Central memory CD8-positive, alpha-beta T cell (primary cell): ENCODE results near the gene DERL2.
A peak's percentile ranks its signal among the peaks of the same experiment; 100 is the strongest.

Source experiments
- ATAC-seq: fragments of 150-1000 bp; cut with Tn5 transposase; replicated peaks from 2 replicates; pipeline ENCODE4 v1.10.0; 2022; ENCODE audit warnings: mild to moderate bottlenecking, moderate FRiP score, moderate number of reproducible peaks; ENCODE audit not compliant: poor library complexity, severe bottlenecking; ENCODE audit errors: extremely low read depth
- DNase-seq, 2 donors: peaks; one replicate each; pipeline ENCODE4 v3.0.0; 2021; ENCODE audit warnings: low spot score in 2 of 2
- H3K27ac Mint-ChIP-seq: one replicate; pipeline ENCODE4 v1.8.0; 2022; ENCODE audit warnings: low read depth, mild to moderate bottlenecking, moderate library complexity, mixed read lengths
- H3K27me3 Mint-ChIP-seq: one replicate; pipeline ENCODE4 v1.8.0; 2022; ENCODE audit warnings: mixed read lengths
- H3K36me3 Mint-ChIP-seq: one replicate; pipeline ENCODE4 v1.8.0; 2022; ENCODE audit warnings: mild to moderate bottlenecking, moderate library complexity, mixed read lengths; ENCODE audit not compliant: insufficient read depth
- H3K4me1 Mint-ChIP-seq: one replicate; pipeline ENCODE4 v1.8.0; 2022; ENCODE audit warnings: mixed read lengths
- H3K4me3 Mint-ChIP-seq: one replicate; pipeline ENCODE4 v1.8.0; 2022; ENCODE audit warnings: mild to moderate bottlenecking, moderate library complexity, mixed read lengths
- H3K9me3 Mint-ChIP-seq: one replicate; pipeline ENCODE4 v1.8.0; 2022; ENCODE audit warnings: mixed read lengths

The DERL2 gene

GRCh38 chr17:5485270-5486205 lies at the start of gene DERL2:
TSS of gene DERL2 (minus strand) at chr17:5486178. CDS start at chr17:5486161, 17 bp downstream.
- Mint-ChIP-seq H3K9me3 (no peaks in the 10 kb centered on the region), H3K27me3 (no peaks in the 10 kb centered on the region), H3K4me1 (peaks cover 37% of the 10 kb centered on the region), H3K36me3 (peaks cover 58% of the 10 kb centered on the region), H3K27ac (peak within 1 kb of the TSS; percentile 97), H3K4me3 (peak within 1 kb of the TSS; percentile 93)
- peak in 1 of 2 donors; percentile 33 for DNase-seq
- ATAC-seq = peak; percentile 3

GRCh38 chr17:5535436-5535835 lies 49.5 kb upstream of the DERL2 start:
- H3K27ac Mint-ChIP-seq = peak overlapping the region; percentile 68
- no peaks in the 10 kb centered on the region for H3K4me1 Mint-ChIP-seq
- no peak overlapping the region for H3K4me3 Mint-ChIP-seq
- DNase-seq (no peak), ATAC-seq (no peak)
- peaks cover 66% of the 10 kb centered on the region for H3K36me3 Mint-ChIP-seq
- no peaks in the 10 kb centered on the region for H3K9me3 Mint-ChIP-seq
- no peaks in the 10 kb centered on the region for H3K27me3 Mint-ChIP-seq

- Mint-ChIP-seq H3K36me3 (peaks cover 75% of the 10 kb centered on the region), H3K9me3 (no peaks in the 10 kb centered on the region), H3K4me1 (no peaks in the 10 kb centered on the region), H3K27ac (no peak overlapping the region), H3K4me3 (no peak overlapping the region), H3K27me3 (no peaks in the 10 kb centered on the region)
- DNase-seq = no peak
- ATAC-seq = no peak
Measured at GRCh38 chr17:5533486-5534315, 47.7 kb upstream of the DERL2 start.

- no peak for DNase-seq
- Mint-ChIP-seq H3K36me3 (peaks cover 77% of the 10 kb centered on the region), H3K4me1 (no peaks in the 10 kb centered on the region), H3K9me3 (no peaks in the 10 kb centered on the region), H3K27ac (no peak overlapping the region), H3K27me3 (no peaks in the 10 kb centered on the region), H3K4me3 (no peak overlapping the region)
- no peak for ATAC-seq
Measured at GRCh38 chr17:5532581-5532980, 46.6 kb upstream of the DERL2 start.

- Mint-ChIP-seq H3K9me3 (no peaks in the 10 kb centered on the region), H3K36me3 (peaks cover 72% of the 10 kb centered on the region), H3K27me3 (no peaks in the 10 kb centered on the region), H3K4me1 (no peaks in the 10 kb centered on the region), H3K4me3 (no peak overlapping the region), H3K27ac (no peak overlapping the region)
- ATAC-seq = no peak
- DNase-seq = no peak
Measured at GRCh38 chr17:5531085-5531418, 45.1 kb upstream of the DERL2 start.

GRCh38 chr17:5530265-5531084 lies 44.5 kb upstream of the DERL2 start:
- no peak for DNase-seq
- Mint-ChIP-seq H3K4me3 (no peak overlapping the region), H3K27me3 (no peaks in the 10 kb centered on the region), H3K27ac (no peak overlapping the region), H3K4me1 (no peaks in the 10 kb centered on the region), H3K9me3 (no peaks in the 10 kb centered on the region), H3K36me3 (peaks cover 67% of the 10 kb centered on the region)
- no peak for ATAC-seq

GRCh38 chr17:5527601-5528250 lies 41.7 kb upstream of the DERL2 start:
- no peak for ATAC-seq
- Mint-ChIP-seq H3K4me3 (no peak overlapping the region), H3K9me3 (no peaks in the 10 kb centered on the region), H3K27ac (no peak overlapping the region), H3K36me3 (peaks cover 67% of the 10 kb centered on the region), H3K4me1 (no peaks in the 10 kb centered on the region), H3K27me3 (no peaks in the 10 kb centered on the region)
- no peak for DNase-seq

GRCh38 chr17:5526821-5527598 lies 41.0 kb upstream of the DERL2 start:
- Mint-ChIP-seq H3K36me3 (peaks cover 62% of the 10 kb centered on the region), H3K27me3 (no peaks in the 10 kb centered on the region), H3K4me3 (no peak overlapping the region), H3K9me3 (no peaks in the 10 kb centered on the region), H3K27ac (no peak overlapping the region), H3K4me1 (no peaks in the 10 kb centered on the region)
- no peak for ATAC-seq
- DNase-seq = no peak

- Mint-ChIP-seq H3K4me1 (peaks cover 8% of the 10 kb centered on the region), H3K27ac (no peak overlapping the region), H3K9me3 (no peaks in the 10 kb centered on the region), H3K4me3 (no peak overlapping the region), H3K36me3 (peaks cover 41% of the 10 kb centered on the region), H3K27me3 (no peaks in the 10 kb centered on the region)
- ATAC-seq (no peak), DNase-seq (no peak)
Measured at GRCh38 chr17:5523249-5523648, 37.3 kb upstream of the DERL2 start.

- Mint-ChIP-seq H3K36me3 (peaks cover 41% of the 10 kb centered on the region), H3K4me1 (peaks cover 8% of the 10 kb centered on the region), H3K4me3 (no peak overlapping the region), H3K27me3 (no peaks in the 10 kb centered on the region), H3K27ac (no peak overlapping the region), H3K9me3 (no peaks in the 10 kb centered on the region)
- no peak for DNase-seq
- no peak for ATAC-seq
Measured at GRCh38 chr17:5522476-5522875, 36.5 kb upstream of the DERL2 start.

GRCh38 chr17:5516060-5516792 lies 30.2 kb upstream of the DERL2 start:
- no peak for ATAC-seq
- DNase-seq = no peak
- Mint-ChIP-seq H3K27me3 (no peaks in the 10 kb centered on the region), H3K4me3 (no peak overlapping the region), H3K27ac (no peak overlapping the region), H3K9me3 (peaks cover 6% of the 10 kb centered on the region), H3K36me3 (peaks cover 28% of the 10 kb centered on the region), H3K4me1 (peaks cover 49% of the 10 kb centered on the region)
